Loucy (cell line): ENCODE results near the gene RDM1.

Source experiments
- EZH2phosphoT487 ChIP-seq: fragments of 200-600 bp; IDR thresholded peaks from 2 replicates; pipeline ENCODE4 v1.6.1; 2018; ENCODE audit warnings: antibody characterized with exemption, mild to moderate bottlenecking, moderate library complexity, borderline replicate concordance
- TF ChIP-seq, protein P1 (sequence below): fragments of 200-600 bp; sonication (generic); conservative IDR thresholded peaks from 2 replicates; pipeline ENCODE4 v1.5.1; 2014; ENCODE audit warnings: mild to moderate bottlenecking, antibody characterized with exemption, low read length

DNA sequence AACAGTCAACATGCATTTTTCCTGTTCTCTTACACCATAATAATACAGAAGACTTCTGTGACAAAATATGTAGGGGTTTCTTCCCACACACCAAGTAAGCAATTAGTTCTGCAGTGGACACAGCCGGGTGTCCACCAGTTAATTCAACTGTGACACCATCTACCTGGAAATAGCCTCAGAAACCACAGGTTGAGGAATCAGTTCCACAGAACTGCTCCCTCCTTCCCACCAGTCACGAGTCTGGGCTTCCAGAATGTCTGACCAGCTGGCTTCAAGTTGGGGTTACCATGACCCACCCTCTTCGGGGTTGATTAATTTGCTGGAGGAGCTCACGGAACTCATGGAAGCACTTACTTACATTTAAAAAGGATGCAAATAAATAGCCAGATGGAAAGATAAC, 36.8 kb downstream of the RDM1 start:
- TF ChIP-seq, protein P1, sequence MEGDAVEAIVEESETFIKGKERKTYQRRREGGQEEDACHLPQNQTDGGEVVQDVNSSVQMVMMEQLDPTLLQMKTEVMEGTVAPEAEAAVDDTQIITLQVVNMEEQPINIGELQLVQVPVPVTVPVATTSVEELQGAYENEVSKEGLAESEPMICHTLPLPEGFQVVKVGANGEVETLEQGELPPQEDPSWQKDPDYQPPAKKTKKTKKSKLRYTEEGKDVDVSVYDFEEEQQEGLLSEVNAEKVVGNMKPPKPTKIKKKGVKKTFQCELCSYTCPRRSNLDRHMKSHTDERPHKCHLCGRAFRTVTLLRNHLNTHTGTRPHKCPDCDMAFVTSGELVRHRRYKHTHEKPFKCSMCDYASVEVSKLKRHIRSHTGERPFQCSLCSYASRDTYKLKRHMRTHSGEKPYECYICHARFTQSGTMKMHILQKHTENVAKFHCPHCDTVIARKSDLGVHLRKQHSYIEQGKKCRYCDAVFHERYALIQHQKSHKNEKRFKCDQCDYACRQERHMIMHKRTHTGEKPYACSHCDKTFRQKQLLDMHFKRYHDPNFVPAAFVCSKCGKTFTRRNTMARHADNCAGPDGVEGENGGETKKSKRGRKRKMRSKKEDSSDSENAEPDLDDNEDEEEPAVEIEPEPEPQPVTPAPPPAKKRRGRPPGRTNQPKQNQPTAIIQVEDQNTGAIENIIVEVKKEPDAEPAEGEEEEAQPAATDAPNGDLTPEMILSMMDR = no peak
- TF ChIP-seq EZH2phosphoT487 = no peak
